ENCODE results near the gene EIF3L.

Gene EIF3L

DNA sequence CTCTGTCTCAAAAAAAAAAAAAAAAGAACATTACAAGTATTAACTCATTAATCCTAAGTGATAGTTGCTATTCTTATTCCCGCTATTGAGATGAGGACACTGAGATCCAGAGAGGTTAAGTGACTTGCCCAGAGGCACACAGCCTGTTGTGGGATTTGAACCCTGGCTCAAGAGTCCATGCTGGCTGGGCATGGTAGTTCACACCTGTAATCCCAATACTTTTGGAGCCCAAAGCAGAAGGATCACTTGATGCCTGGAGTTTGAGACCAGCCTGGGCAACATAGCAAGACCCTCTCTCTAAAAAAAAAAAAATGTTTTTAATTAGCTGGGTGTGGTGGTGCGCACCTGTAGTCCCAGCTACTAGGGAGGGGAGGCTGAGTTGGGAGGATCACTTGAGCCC is 37.4 kb upstream of the EIF3L start:
- H3K4me1 ChIP-seq (ENCODE audit: insufficient read depth, poor library complexity, severe bottlenecking): no peaks in the 10 kb centered on the region
- no peak overlapping the region for H3K4me3 ChIP-seq (ENCODE audit: severe bottlenecking)
- H3K9me3 ChIP-seq (ENCODE audit: severe bottlenecking): no peaks in the 10 kb centered on the region
- ATAC-seq (ENCODE audit: low read depth): no peak
- TF ChIP-seq, protein P1, sequence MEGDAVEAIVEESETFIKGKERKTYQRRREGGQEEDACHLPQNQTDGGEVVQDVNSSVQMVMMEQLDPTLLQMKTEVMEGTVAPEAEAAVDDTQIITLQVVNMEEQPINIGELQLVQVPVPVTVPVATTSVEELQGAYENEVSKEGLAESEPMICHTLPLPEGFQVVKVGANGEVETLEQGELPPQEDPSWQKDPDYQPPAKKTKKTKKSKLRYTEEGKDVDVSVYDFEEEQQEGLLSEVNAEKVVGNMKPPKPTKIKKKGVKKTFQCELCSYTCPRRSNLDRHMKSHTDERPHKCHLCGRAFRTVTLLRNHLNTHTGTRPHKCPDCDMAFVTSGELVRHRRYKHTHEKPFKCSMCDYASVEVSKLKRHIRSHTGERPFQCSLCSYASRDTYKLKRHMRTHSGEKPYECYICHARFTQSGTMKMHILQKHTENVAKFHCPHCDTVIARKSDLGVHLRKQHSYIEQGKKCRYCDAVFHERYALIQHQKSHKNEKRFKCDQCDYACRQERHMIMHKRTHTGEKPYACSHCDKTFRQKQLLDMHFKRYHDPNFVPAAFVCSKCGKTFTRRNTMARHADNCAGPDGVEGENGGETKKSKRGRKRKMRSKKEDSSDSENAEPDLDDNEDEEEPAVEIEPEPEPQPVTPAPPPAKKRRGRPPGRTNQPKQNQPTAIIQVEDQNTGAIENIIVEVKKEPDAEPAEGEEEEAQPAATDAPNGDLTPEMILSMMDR (IDR thresholded peaks at IDR 0.05; ENCODE audit: poor library complexity, severe bottlenecking): no peak
- H3K27ac ChIP-seq (ENCODE audit: poor library complexity, severe bottlenecking): no peak overlapping the region
- no peak for DNase-seq (ENCODE audit: low spot score)
- H3K36me3 ChIP-seq (ENCODE audit: low read depth): no peaks in the 10 kb centered on the region
- no peaks in the 10 kb centered on the region for H3K27me3 ChIP-seq (ENCODE audit: insufficient read depth, poor library complexity, severe bottlenecking)

DNA sequence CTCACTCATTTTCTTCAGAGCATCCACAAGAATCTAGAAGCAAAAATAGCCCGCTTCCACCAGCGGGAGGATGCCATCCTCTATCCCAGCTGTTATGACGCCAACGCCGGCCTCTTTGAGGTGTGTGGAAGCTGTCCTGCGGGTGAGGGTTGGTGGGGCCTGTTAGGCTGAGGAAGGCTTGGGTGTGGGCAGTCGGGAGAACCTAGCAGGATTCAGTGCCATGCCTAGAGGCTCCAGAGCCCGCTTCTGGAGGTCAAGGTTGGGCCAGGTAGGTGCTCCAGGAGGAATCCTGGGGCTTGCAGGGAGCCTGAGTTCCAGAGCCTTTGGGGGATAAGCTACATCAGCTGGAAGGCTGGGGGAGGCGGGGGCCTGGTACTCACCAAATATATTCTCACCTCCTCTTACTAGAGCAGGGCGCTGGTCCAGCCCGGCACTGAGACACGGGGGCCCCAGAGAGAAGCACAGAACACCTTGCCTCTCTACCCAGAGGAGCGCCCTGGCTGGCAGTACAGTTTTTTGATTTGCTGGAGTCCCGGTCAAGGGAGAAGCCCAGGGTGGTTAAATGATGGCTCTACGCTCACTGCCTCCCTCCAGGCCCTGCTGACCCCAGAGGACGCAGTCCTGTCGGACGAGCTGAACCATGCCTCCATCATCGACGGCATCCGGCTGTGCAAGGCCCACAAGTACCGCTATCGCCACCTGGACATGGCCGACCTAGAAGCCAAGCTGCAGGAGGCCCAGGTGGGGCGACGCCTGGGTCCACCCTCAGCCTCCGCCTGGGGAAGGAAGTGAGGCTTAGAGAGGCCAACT is 36.1 kb upstream of the EIF3L start:
- Histone ChIP-seq H3K36me3 (ENCODE audit: low read depth) (no peaks in the 10 kb centered on the region), H3K27ac (ENCODE audit: poor library complexity, severe bottlenecking) (no peak overlapping the region), H3K4me3 (ENCODE audit: severe bottlenecking) (no peak overlapping the region), H3K27me3 (ENCODE audit: insufficient read depth, poor library complexity, severe bottlenecking) (no peaks in the 10 kb centered on the region), H3K4me1 (ENCODE audit: insufficient read depth, poor library complexity, severe bottlenecking) (no peaks in the 10 kb centered on the region), H3K9me3 (ENCODE audit: severe bottlenecking) (no peaks in the 10 kb centered on the region)
- ATAC-seq (ENCODE audit: low read depth): no peak
- TF ChIP-seq, protein P1 (IDR thresholded peaks at IDR 0.05; ENCODE audit: poor library complexity, severe bottlenecking): no peak
- no peak for DNase-seq (ENCODE audit: low spot score)

DNA sequence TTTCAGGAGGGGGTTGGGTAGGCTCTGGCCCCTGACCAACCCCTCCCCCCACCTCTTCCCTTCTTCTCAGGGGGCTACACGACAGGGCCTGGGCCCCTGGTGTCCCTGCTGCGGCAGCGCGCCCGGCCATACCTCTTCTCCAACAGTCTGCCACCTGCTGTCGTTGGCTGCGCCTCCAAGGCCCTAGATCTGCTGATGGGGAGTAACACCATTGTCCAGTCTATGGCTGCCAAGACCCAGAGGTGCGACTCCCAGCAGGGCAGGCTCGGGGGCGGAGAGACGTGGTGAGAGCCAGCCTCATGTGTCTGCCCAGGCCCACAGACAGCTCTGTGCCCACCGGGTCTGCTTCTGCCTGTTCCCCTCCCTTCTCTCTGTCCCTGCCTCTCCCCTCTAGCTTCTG is 33.6 kb upstream of the EIF3L start:
- no peaks in the 10 kb centered on the region for H3K9me3 ChIP-seq (ENCODE audit: severe bottlenecking)
- H3K27ac ChIP-seq (ENCODE audit: poor library complexity, severe bottlenecking): no peak overlapping the region
- H3K4me3 ChIP-seq (ENCODE audit: severe bottlenecking): no peak overlapping the region
- H3K36me3 ChIP-seq (ENCODE audit: low read depth): no peaks in the 10 kb centered on the region
- TF ChIP-seq, protein P1 (IDR thresholded peaks at IDR 0.05; ENCODE audit: poor library complexity, severe bottlenecking): no peak
- peaks cover 15% of the 10 kb centered on the region for H3K27me3 ChIP-seq (ENCODE audit: insufficient read depth, poor library complexity, severe bottlenecking)
- no peaks in the 10 kb centered on the region for H3K4me1 ChIP-seq (ENCODE audit: insufficient read depth, poor library complexity, severe bottlenecking)
- ATAC-seq (ENCODE audit: low read depth) (no peak), DNase-seq (ENCODE audit: low spot score) (no peak)

DNA sequence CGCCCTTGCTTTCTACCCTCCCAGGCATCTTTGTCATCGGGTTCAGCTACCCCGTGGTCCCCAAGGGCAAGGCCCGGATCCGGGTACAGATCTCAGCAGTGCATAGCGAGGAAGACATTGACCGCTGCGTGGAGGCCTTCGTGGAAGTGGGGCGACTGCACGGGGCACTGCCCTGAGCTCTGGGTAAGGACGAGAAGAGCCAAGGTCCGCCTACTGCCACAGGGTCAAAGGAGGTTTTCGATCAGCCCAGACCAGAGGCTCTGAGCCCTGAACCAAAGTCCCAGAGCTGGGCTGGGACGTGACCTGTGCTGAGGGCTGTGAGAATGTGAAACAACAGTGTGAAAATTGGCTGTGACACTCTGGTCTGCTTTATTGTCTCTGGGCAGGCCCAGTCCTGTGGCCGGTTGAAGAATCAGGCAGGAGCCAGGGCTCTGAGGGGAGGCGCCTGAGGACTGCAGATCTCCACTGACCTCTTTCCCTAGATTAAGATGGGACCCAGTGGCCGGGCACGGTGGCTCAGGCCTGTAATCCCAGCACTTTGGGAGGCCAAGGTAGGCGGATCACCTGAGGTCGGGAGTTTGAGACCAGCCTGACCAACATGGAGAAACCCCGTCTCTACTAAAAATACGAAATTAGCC is 32.6 kb upstream of the EIF3L start:
- no peaks in the 10 kb centered on the region for H3K36me3 ChIP-seq (ENCODE audit: low read depth)
- peaks cover 15% of the 10 kb centered on the region for H3K27me3 ChIP-seq (ENCODE audit: insufficient read depth, poor library complexity, severe bottlenecking)
- no peak overlapping the region for H3K4me3 ChIP-seq (ENCODE audit: severe bottlenecking)
- TF ChIP-seq, protein P1 (IDR thresholded peaks at IDR 0.05; ENCODE audit: poor library complexity, severe bottlenecking): no peak
- H3K27ac ChIP-seq (ENCODE audit: poor library complexity, severe bottlenecking): no peak overlapping the region
- no peaks in the 10 kb centered on the region for H3K4me1 ChIP-seq (ENCODE audit: insufficient read depth, poor library complexity, severe bottlenecking)
- no peak for DNase-seq (ENCODE audit: low spot score)
- no peak for ATAC-seq (ENCODE audit: low read depth)
- no peaks in the 10 kb centered on the region for H3K9me3 ChIP-seq (ENCODE audit: severe bottlenecking)
